ENCODE results near the gene GSTP1.
"Not testable (repeated sequence)": the region's sequence is repeated elsewhere in the genome, so short reads cannot be mapped to it uniquely, and the experiment has no call there.

DNA sequence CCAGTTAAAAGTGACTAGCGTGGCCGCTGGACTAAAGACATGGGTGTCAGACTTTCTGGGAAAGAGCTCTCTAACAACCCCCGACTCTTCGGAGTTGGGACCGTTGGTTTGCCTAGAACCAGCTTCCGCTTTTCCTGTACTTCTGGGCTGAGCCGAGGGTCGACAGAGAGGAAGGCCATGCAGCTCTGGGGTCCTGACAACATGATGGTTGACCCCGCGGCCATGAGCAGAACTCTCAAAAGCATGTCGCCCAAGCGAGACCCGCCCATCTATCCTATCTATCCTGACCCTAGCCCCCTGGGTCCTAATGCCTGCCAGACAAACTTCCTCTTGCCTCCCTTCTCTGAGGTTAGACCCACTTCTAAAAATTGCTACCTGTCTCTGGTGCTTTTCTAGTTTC is 37.0 kb downstream of the GSTP1 start:
- TF ChIP-seq, protein P1, sequence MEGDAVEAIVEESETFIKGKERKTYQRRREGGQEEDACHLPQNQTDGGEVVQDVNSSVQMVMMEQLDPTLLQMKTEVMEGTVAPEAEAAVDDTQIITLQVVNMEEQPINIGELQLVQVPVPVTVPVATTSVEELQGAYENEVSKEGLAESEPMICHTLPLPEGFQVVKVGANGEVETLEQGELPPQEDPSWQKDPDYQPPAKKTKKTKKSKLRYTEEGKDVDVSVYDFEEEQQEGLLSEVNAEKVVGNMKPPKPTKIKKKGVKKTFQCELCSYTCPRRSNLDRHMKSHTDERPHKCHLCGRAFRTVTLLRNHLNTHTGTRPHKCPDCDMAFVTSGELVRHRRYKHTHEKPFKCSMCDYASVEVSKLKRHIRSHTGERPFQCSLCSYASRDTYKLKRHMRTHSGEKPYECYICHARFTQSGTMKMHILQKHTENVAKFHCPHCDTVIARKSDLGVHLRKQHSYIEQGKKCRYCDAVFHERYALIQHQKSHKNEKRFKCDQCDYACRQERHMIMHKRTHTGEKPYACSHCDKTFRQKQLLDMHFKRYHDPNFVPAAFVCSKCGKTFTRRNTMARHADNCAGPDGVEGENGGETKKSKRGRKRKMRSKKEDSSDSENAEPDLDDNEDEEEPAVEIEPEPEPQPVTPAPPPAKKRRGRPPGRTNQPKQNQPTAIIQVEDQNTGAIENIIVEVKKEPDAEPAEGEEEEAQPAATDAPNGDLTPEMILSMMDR (conservative IDR thresholded peaks at IDR 0.05), result not testable (repeated sequence)
- TF ChIP-seq ZFX (IDR thresholded peaks at IDR 0.05), result not testable (repeated sequence)

All from C4-2B (cell line).